CD4-positive, alpha-beta T cell treated with Interleukin-17A for 4 hours (primary cell): ENCODE measurements around the gene USP27X.

Experiments used
- DNase-seq: peaks from one replicate; pipeline ENCODE4 v3.0.0-alpha.2; 2020; ENCODE audit warnings: mixed read lengths

The USP27X gene

GRCh38 chrX:49884290-49884862 is 5.1 kb downstream of the USP27X start:
- DNase-seq = peak; percentile 73

GRCh38 chrX:49892542-49892941 is 13.3 kb downstream of the USP27X start:
- DNase-seq = no peak

GRCh38 chrX:49896951-49897350 is 17.7 kb downstream of the USP27X start:
- no peak for DNase-seq

- no peak for DNase-seq
Observed at GRCh38 chrX:49901048-49901447, 21.8 kb downstream of the USP27X start.

GRCh38 chrX:49910344-49910743 is 31.1 kb downstream of the USP27X start:
- DNase-seq = no peak

GRCh38 chrX:49912086-49912485 is 32.8 kb downstream of the USP27X start:
- no peak for DNase-seq

- no peak for DNase-seq
Observed at GRCh38 chrX:49912861-49913260, 33.6 kb downstream of the USP27X start.

GRCh38 chrX:49915361-49916222 is 36.3 kb downstream of the USP27X start:
- peak; percentile 65 for DNase-seq

- DNase-seq = peak; percentile 45
Observed at GRCh38 chrX:49919617-49920016, 40.3 kb downstream of the USP27X start.

GRCh38 chrX:49921109-49921508 is 41.8 kb downstream of the USP27X start:
- no peak for DNase-seq

DNA sequence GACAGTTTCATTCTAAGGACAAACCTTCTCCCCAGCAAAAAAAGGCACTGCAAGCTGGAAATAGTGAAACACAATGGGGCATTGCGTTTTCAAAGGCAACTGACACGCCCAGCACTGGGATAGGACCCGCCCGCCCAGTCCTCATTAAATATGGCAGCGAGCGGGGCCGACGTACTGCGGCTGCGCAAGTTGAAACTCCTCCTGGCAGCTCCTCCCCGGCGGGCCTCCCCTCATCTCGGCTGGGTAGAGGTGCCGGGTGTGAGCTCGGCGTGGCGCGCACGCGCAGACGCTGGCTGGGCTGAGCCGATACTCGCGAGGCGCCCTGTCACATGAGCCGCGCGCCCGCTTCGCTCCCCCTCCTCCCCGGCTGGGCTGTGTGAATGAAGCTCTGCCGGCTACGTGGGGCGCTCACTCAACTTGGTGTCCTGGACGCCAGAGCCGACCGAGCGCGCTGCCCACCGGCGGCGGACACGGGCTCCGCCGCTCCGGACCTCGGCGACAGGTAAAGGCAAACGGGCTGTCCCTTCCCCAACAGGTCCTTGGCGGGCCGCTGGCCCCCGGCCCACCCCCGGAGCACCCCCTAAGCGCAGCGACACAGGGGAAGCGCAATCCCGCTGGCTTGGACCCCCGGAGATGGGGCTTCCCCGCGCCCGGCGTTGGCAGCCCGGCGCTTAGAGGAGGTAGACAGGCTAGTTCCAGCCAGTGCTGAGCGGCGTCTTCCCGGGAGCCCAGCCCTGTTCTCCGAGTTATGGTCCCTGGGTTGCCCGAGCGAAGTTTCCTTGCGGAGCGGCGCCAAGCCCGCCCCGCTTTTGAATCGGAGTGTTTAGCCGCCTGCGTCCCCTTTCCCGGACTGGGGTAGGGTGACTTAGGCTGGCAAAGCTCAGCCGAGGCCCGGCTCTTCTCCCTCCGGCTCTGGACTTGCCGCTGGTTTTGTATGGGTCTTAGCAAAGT is 43.3 kb downstream of the USP27X start, which contains the start of gene CLCN5:
CLCN5 (plus strand) TSS at position 306 of the 951 bp plus-strand sequence. CDS start 2,703 bp downstream, outside the sequence.
- DNase-seq = peak; percentile 94

DNA sequence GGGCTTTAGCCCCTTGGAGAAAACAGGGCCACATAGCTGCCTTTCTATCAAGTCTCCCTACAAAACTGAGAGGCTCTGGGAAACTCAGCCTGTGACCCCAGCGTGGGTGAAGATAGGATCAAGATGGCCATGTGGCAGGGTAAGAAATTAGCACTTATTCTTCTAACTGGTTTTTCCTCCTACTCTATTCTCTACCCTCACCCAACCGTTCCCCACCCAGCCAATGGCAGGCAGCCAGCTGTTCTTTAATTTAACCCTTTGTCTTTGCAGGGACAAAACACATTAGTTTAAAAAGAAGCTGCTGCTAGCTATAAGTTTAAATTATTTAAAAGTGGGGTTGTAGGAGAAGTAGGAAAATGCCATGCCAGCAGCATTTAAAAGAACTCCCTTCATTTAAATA is 45.9 kb downstream of the USP27X start:
- DNase-seq = no peak

DNA sequence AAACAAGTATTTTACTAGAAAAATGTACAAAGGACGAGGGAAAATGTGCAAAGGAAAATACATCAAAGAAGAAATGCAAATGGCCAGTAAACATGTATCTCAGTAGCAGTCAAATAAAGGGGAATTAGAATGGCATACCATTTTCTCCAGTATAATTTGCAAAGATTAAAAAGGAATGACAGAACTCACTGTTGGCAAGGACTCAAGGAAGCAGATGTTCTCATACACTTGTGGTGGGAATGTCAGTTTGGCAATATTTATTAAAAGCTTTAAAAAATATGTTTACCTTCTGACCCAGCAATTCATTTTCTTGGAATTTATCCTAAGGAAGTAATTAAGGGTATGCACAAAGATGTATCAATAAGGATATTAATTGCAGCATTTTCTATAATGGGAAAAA is 50.8 kb downstream of the USP27X start:
- no peak for DNase-seq
